Measurements from ENCODE around the gene ACOT4.

DNA sequence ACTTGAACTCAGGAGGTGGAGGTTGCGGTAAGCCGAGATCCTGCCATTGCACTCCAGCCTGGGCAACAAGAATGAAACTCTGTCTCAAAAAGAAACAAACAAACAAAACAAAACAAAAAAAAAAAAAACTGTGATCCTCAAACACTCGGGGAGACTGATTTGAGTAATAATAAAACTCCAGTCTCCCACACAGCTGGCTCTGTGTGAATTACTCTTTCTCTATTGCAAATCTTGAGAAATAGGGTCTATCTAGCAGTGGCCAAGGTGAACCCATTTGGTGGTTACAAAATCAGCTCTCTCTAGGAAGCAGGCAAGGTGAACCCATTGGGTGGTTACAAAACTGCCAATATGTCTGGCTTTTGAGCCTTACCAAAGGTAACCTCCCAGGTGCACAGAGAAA, 14.6 kb downstream of the ACOT4 start:
- TF ChIP-seq, protein P1, sequence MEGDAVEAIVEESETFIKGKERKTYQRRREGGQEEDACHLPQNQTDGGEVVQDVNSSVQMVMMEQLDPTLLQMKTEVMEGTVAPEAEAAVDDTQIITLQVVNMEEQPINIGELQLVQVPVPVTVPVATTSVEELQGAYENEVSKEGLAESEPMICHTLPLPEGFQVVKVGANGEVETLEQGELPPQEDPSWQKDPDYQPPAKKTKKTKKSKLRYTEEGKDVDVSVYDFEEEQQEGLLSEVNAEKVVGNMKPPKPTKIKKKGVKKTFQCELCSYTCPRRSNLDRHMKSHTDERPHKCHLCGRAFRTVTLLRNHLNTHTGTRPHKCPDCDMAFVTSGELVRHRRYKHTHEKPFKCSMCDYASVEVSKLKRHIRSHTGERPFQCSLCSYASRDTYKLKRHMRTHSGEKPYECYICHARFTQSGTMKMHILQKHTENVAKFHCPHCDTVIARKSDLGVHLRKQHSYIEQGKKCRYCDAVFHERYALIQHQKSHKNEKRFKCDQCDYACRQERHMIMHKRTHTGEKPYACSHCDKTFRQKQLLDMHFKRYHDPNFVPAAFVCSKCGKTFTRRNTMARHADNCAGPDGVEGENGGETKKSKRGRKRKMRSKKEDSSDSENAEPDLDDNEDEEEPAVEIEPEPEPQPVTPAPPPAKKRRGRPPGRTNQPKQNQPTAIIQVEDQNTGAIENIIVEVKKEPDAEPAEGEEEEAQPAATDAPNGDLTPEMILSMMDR (IDR thresholded peaks at IDR 0.05), result no peak
- TF ChIP-seq POLR2A (IDR thresholded peaks at IDR 0.05), result no peak

All from body of pancreas (tissue), 4 donors.